HG03103 (cell line): ENCODE results near the gene NEK5.
A peak's percentile ranks its signal among the peaks of the same experiment; 100 is the strongest.

Experiments used
- ATAC-seq: cut with Tn5 transposase; IDR thresholded peaks from one replicate; pipeline ENCODE4 v1.9.1; 2021; ENCODE audit warnings: low read depth; ENCODE audit not compliant: unreplicated experiment

Gene NEK5

DNA sequence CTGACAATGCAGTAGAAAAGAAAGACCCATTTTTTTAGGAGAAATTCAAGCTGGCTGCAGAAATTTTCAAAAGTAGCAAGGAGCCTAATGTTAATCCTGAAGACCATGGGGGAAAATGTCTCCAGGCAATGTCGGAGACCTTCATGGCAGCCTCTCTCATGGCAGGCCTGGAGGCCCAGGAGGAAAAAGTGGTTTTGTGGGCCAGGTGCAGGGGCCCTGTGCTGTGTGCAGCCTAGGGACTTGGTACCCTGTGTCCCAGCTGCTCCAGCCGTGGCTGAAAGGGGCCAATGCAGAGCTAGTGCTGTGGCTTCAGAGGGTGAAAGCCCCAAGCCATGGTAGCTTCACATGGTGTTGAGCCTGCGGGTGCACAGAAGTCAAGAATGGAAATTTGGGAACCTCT lies 112.6 kb downstream of the NEK5 start:
- no peak for ATAC-seq

DNA sequence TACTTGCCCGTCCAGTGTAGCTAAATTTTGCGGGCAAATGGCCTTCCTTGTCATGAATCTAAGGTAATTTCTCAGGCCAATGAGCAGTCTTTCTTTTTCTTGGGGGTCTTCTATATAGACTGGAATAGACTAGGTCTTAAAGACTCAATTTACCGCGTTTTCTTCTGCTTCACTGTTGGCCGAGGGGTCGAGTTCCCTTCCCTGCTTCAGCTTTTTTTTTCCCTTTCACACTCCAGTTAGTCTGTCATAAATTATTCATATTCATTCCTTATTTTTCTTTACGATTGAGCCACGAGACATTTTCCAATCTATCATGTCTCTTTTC lies 116.4 kb downstream of the NEK5 start:
- no peak for ATAC-seq

DNA sequence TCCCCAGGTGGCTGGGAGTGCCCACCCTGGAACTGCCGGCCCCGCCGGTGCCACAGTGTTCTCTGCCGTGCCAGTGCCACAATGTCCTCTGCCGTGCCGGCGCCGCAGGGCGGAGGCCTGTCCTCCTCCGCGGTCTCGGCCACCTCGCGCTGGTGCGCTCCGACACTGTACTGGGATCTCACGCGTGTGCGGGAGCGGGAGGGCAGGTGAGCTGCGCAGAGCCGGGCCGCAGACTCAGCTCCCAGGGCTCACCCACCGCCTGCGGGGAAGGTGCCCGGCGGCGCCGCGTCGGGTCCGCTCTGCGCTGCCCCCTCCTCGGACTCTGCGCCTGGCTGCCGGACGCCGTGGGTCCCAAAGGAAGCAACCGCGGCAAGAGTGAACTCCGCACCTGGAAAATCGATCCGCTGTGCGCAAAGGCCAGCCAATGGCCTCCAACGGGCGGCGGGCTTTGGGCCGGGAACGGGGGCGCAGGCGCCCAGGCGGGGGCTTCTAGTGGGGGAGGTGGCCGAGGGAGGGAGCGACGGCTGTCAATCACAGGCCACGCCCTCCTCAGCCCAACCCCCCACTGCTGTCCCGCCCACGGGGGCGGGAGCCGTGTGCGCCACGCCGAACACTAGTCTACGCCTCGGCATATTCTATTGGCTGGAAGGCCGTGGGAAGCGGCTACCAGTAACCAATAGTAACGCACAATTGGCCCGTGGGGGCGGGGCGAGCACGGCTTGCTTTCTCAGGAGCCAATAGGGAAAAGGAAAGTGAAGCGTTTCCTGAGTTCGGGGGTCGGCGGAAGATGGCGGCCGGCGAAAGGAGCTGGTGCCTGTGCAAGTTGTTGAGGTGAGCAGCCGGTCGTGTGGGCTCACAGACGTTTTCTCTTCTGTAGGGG lies 117.0 kb downstream of the NEK5 start, which contains the start of gene ALG11:
TSS of gene ALG11 (plus strand) at position 767 of the 880 bp plus-strand sequence. CDS start at position 788, 21 bp downstream.
- peak; percentile 99 for ATAC-seq

DNA sequence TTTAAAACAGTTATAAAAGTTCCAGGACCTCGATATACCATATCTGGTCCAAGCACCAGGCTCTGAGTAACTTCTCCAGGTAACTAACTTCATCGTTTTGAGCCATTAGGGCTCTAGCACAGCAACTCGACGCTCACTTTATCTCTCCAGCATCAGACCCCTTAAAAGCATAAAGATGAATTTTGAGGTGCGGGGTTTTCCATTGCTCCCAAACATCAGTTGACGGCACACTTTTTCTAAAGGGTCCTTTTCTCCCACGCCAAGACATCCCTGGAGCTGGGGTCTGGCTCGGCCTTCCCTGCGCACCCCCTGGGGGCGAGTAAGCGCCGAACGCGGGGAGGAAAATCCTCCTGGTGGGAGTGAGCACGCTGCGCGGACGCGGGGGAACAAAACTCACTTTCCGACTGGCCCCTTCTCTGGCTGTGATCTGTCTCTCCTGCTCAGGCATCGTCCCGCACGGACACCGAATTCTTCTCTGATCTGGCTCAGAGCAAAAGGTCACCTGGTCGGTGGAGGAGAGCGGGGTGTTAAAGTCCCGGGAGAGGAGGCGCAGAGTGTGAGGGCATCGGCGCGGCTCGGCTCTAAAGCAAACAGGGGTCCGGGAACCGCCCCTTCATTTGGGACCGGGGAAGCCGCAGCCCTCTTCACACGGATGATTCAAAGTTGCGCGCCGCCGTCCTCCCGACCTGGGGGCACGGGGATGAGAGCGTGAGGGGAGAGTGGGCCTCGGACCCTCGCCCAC lies 117.8 kb downstream of the NEK5 start, which contains the start of gene ATP7B:
TSS of gene ATP7B (minus strand) at position 561 of the 742 bp plus-strand sequence. CDS start at position 448, 113 bp downstream.
- ATAC-seq = no peak

DNA sequence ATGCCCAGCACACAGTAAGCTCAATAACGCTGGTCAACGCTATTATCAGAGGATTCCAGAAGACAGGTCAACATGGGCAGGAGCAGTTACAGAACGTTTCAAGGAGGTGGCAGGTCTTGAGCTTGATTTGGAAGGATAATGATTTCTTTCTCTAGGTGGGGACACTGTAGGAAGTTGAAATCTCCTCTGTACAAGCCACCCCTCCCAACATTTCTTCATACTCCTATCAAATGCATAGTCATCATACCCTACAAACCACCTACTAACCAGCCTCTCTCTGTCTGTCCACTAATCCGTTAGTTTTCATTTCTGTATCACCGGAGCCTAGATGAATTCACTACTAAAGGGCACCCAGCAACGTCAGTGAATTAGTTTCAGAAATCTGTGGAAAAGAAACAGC lies 118.9 kb downstream of the NEK5 start:
- ATAC-seq = no peak

DNA sequence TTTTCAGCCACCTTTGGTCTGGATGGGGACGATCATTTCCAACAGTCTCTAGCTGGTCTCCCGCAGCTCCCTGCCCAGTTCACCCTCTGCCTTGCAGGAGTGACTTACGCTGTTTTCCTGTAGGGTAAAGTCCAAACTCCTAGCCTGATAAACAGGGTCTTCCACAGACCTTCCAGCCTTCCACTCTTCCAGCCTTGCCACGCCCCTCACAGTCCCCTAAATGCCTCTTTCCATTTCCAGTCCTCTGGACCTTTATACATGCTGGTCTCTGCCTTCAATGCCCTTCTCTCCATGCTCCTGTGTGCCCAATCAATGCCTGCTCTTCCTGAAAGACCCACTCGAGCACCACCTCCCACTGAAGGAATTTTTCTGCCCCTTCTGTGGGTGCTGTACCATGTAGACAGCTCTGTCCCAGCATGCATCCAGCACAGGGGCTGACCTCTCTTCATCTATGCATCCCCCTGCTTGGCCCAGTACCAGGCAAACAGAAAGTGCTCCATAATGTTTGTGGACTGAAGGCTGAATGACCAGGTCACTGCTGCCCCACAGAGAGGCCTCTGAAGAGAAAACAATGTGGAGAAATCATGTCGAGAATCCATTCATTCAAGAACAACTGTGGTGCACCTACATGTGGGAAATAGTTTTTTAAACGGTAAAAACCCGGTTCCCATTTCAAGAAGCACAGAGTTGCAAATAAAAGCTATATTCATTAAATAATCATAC lies 122.2 kb downstream of the NEK5 start:
- no peak for ATAC-seq

DNA sequence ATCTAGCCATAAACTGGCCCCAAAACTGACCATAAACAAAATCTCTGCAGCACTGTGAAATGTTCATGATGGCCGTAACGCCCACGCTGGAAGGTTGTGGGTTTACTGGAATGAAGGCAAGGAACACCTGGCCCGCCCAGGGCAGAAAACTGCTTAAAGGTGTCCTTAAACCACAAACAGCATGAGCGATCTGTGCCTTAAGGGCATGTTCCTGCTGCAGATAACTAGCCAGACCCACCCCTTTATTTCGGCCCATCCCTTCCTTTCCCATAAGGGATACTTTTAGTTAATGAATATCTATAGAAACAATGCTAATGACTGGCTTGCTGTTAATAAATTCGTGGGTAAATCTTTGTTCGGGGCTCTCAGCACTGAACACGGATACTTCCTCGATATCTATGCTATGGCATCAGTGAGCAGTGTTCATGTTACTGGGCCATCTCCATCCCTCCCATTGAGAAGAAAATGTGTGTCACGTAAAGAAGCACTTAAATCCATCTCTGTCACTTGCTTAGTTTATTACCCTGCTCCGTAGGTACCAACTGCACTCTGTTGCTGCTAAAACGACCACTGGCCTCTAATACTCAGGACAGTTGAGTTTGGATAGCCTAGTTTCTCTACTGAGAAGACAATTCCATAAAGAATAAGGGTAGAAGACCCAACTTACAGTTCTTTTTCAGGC lies 122.9 kb downstream of the NEK5 start:
- no peak for ATAC-seq

DNA sequence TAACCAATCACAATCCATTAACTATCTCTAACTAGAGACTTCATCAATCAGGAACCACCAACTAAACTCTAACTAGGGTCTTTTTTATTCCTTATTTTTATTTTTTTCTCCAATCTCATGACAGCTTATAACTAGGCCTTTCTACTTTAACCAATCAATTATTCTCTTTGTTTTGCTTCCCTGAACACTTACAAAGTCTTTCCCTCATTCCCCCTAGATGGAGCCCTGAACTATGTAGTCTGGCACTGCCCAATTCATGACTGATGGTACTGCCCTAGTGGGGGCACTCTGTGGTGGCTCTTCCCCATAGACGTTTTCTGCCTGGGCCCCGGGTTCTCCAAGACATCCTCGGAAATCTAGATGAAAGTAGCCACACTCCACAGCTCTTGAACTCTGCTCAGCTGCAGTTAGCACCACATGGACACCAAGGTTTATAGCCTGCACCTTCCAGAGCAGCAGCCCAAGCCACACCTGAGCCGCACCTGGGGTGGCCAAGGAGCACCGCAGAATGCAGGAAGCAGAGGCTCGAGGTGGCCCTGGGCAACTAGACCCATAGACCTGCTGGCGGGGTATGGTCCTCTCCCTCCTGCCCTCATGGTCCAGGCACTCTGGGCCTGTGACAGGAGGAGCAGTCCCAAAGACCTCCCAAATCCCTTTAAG lies 124.2 kb downstream of the NEK5 start:
- no peak for ATAC-seq

DNA sequence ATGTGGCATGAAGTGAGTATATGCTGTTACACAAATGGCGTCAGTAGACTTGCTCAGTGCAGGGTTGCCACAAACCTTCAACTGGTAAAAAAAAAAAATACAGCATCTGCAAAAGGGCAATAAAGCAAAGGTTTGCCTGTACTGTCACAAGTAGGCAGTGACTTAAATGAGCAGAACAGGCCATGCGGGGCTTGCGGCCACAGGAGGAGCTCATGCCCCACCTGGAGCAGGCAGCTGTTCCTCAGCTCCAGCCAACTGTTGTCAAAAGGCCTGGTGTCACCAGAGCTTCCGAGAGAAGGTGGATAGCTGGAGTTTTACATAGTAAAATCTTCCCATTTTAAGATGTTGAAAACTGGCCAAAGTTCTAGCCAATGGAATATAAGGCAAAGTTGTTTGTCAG lies 125.3 kb downstream of the NEK5 start:
- ATAC-seq = no peak

DNA sequence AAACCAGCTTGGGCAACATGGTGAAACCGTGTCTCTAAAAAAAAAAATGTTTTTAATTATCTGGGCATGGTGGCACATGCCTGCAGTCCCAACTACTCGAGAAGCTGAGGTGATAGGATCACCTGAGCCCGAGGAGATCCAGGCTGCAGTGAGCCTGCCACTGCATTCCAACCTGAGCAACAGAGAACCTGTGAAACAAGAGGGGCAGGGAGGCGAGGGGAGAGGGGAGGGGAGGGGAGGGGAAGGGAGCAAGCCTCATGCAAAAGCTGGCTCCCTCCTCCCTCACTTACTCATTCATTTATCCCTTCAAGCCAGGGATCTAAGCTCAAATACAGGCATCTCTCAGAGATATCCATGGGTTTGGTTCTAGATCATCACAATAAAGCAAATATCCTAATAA lies 126.5 kb downstream of the NEK5 start:
- no peak for ATAC-seq

DNA sequence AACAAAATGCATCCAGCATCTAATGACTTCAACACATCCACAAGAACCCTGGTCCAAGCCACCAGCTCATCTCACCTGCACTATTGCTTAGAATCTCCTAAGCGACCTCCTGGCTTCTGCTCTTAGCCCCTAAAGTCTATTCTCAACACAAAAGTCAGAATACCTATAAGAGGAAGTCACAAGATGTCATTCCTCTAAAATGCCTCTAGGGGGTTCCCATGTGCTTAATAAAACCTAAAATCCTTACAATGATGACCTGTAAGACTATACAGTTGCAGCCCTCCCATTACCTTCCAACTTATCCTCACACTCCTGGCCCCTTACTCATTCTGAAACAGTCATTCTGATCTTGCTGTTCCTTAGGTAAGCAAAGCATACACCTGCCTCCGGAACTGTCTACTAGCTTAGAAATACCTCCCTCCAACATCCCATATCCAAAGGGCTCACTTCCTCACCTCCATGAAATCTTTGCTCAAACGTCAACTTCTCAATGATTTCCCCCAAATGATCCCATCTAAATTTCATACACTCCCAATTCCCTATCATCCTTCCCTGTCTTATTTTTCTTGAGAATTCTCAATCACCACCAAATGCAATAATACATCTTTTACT lies 127.6 kb downstream of the NEK5 start:
- ATAC-seq = peak; percentile 83

DNA sequence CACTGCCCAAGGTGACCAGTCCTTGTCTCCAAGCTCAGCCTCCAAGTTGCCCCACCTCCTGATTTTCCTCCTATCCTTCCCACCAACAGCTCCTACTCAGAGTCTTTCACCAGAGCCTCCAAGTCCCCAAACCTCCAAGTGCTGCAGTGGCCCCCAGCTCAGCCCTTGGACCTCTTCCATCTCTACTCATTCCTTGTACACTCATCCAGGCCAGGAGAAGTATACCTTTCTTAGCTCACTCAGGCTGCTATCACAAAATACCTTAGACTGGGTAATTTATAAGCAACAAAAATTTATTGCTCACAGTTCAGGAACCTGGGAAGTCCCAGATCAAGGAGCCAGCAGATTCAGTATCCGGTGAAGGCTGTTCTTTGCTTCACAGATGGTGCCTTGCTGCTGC lies 129.0 kb downstream of the NEK5 start:
- no peak for ATAC-seq

DNA sequence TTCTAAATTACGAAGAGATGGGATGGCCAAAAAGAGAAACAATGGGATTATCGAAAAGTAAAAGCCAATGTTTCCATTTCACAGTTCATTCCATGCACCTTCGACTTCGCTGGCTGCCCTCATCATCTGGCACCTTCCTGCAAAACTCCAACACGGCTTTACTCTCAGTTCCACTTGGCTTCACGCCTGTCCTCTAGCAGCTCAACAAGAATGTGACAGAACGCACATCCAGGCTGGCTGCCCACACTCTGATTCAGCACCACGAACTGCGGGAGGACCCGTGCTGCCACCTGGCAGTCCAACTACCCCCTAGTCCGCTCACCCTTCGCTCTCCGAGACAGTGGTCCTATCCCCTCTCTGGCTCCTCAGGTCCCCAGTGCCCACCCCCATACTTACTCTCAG lies 129.4 kb downstream of the NEK5 start:
- ATAC-seq = no peak

DNA sequence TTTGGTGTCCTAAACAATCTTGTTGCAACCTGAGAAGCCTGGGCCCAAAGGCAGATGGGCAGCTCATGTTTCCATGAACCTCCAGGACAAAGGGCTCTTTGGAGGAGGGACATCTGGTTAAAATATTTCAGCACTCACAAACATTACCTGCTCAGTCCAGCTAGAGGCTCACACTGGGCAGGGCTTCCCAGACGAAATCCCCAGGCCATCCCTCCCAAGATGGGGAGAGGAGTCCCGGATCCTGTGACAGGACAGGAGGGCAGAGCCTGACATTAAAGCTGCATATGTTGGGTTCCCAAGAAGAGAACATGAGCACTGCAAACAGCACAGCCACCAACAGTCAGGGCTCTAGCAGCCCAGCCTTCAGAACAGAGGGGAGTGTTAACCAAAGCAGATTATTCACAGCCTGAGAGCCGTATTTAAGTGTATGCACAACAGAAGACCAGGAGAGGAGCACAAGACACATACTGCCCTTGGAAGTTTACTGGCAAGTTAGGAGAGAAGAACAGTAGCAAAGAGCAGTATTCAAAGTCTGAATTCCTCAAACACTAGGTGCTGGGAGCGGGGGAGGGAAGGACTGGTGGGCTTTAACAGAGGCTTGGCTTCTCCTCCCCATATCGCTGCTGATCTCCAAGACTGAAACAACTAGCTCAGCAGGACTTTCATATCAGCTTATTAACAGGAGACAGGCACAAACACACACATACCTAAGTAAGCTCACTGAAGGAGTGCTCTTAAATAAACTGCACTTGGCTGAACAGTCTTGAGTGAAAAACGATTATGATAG lies 130.0 kb downstream of the NEK5 start:
- no peak for ATAC-seq

DNA sequence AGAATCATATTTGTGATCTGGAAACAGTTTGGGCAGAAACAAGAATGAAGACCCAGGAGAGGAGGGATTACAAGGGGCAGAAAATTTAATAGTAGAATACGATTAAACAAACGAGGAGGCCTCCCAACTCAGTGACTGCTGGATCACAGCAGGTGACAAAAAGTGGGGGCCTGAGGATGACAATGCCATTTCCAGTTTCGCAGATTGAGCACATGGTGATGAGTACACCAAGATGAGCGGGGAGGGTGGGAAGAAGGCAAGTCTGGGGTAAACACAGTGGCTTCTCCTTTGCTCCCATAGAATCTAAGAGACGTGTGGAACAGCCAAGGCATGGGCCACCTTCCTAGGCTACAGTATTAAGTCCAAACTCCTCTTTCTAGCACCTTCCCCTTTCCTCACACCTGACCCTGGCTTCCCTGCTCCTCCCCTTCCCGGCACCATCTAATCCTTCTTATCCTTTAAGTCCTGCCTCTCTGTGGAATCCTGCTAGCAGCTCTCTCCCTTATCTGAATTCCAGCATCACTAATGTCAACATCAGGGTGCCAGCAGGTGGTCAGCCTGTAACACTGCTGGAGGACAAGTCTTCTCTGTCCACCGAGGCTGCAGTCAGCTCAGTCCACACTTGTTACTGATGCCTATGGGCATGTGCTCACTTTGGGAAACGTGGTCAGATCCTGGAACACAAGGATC lies 131.1 kb downstream of the NEK5 start:
- ATAC-seq = no peak

DNA sequence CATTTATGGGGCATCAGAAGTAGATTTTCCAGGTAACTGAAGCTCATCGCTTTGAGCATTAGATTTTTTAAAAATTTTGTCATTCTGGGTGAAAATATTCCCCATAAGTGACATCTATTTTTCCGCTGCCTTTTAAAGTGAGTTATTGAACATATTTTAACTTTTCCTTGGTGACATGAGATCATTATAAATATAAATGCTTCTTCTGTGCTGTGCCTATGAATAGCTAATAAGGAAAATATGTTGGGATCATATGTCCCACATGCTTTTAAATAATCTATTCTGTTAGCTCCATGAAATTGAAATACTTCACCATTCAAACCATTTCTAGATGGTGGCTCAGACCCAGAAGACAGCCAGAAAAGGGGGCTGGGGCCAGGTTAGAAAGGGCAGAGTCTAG lies 131.7 kb downstream of the NEK5 start:
- no peak for ATAC-seq

DNA sequence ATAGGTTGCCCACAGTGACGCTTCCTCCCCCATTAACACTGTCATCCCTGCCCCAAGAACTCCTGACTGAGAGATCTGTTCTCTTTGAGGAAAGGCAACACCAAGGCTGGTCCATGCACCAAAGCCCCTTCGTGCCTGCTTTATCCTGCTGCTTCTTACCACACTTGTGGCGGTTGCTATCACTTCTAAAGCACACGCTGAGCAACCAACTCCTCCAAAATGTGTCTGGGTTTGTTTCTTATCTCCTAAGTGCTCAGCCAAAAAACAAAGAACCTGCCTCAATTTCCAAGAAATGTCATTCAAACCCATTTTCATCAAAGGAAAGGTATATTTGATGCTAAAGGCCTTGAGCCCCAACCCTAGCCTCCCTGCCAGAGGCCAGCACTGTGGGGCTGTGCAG lies 132.2 kb downstream of the NEK5 start:
- no peak for ATAC-seq
